GM23338 (cell line): ENCODE data around the gene CENPP. TPM values are rescaled to one million over a fixed set of nuclear protein-coding genes. Genes with fewer than 3 reads are reported as not detected.

ENCODE experiments used
- ATAC-seq: fragments of 200-7000 bp; cut with Tn5 transposase; 3 replicates; pipeline ENCODE4 v1.9.1; 2020
- DNase-seq: peaks from one replicate; pipeline ENCODE4 v3.0.0-alpha.2; 2015; ENCODE audit warnings: low spot score
- H2AFZ ChIP-seq: fragments of 200-600 bp; sonication (generic); 2 replicates; pipeline ENCODE4 v1.8.0; 2016; ENCODE audit warnings: antibody characterized with exemption, mild to moderate bottlenecking, moderate library complexity
- H3F3A ChIP-seq: fragments of 200-600 bp; sonication (generic); replicated peaks from 2 replicates; pipeline ENCODE4 v1.8.0; 2017; ENCODE audit warnings: antibody characterized with exemption, mixed run types, low read depth
- H3K27ac ChIP-seq: fragments of 200-600 bp; sonication (generic); 2 replicates; pipeline ENCODE4 v1.6.1; 2016; ENCODE audit warnings: low read depth
- H3K27me3 ChIP-seq: fragments of 200-600 bp; sonication (generic); 2 replicates; pipeline ENCODE4 v1.8.0; 2016; ENCODE audit warnings: mild to moderate bottlenecking, mixed run types, moderate library complexity; ENCODE audit not compliant: insufficient read depth
- H3K36me3 ChIP-seq: fragments of 200-600 bp; sonication (generic); 2 replicates; pipeline ENCODE4 v1.8.0; 2016; ENCODE audit warnings: mild to moderate bottlenecking; ENCODE audit not compliant: insufficient read depth
- H3K4me1 ChIP-seq: fragments of 200-600 bp; sonication (generic); 2 replicates; pipeline ENCODE4 v1.8.0; 2016; ENCODE audit warnings: mild to moderate bottlenecking, moderate library complexity; ENCODE audit not compliant: insufficient read depth
- H3K4me2 ChIP-seq: fragments of 200-600 bp; sonication (generic); 2 replicates; pipeline ENCODE4 v1.7.1; 2017; ENCODE audit warnings: mixed run types
- H3K4me3 ChIP-seq: fragments of 200-600 bp; sonication (generic); 2 replicates; pipeline ENCODE4 v1.6.1; 2016; ENCODE audit warnings: mixed run types
- H3K79me2 ChIP-seq: fragments of 200-600 bp; sonication (generic); replicated peaks from 2 replicates; pipeline ENCODE4 v1.8.0; 2017; ENCODE audit warnings: mild to moderate bottlenecking; ENCODE audit not compliant: insufficient read depth
- H3K9me2 ChIP-seq: fragments of 200-600 bp; sonication (generic); 2 replicates; pipeline ENCODE4 v1.8.0; 2017; ENCODE audit not compliant: insufficient read depth
- H4K20me1 ChIP-seq: fragments of 200-600 bp; sonication (generic); replicated peaks from 2 replicates; pipeline ENCODE4 v1.8.0; 2017; ENCODE audit warnings: mild to moderate bottlenecking; ENCODE audit not compliant: insufficient read depth
- H3K27ac Mint-ChIP-seq: 2 replicates; pipeline ENCODE4 v1.8.0; 2020; ENCODE audit warnings: inconsistent platforms, mild to moderate bottlenecking, moderate library complexity, mixed read lengths
- H3K27me3 Mint-ChIP-seq: 3 replicates; pipeline ENCODE4 v1.8.0; 2022; ENCODE audit warnings: low read depth, mild to moderate bottlenecking, moderate library complexity, mixed read lengths, inconsistent platforms; ENCODE audit not compliant: insufficient read depth, poor library complexity
- H3K36me3 Mint-ChIP-seq: 3 replicates; pipeline ENCODE4 v1.8.0; 2021; ENCODE audit warnings: low read depth, mild to moderate bottlenecking, inconsistent platforms, moderate library complexity, mixed read lengths
- H3K4me1 Mint-ChIP-seq: 3 replicates; pipeline ENCODE4 v1.8.0; 2020; ENCODE audit warnings: mild to moderate bottlenecking, inconsistent platforms, mixed read lengths
- H3K4me3 Mint-ChIP-seq: 3 replicates; pipeline ENCODE4 v1.8.0; 2021; ENCODE audit warnings: moderate library complexity, mild to moderate bottlenecking, inconsistent platforms, mixed read lengths
- H3K9me3 Mint-ChIP-seq: 3 replicates; pipeline ENCODE4 v1.8.0; 2020; ENCODE audit warnings: moderate library complexity, mild to moderate bottlenecking, inconsistent platforms, mixed read lengths
- CREB1 ChIP-seq: fragments of 250-450 bp; sonication (Bioruptor Pico); IDR thresholded peaks from 2 replicates; pipeline ENCODE4 v1.5.0; 2020; ENCODE audit warnings: low read depth, mild to moderate bottlenecking, moderate library complexity
- CTCF ChIP-seq, 2 experiments: fragments of 200-600 bp in 1 of 2; sonication (generic) in 1 of 2; conservative IDR thresholded peaks; 2 replicates each; pipeline versions ENCODE4 v1.5.1 to v1.6.1; 2016 to 2017; ENCODE audit warnings: antibody characterized with exemption in 2 of 2, low read depth in 2 of 2, mild to moderate bottlenecking in 2 of 2, moderate library complexity in 1 of 2
- ETS1 ChIP-seq: IDR thresholded peaks from 2 replicates; pipeline ENCODE4 v1.6.1; 2016; ENCODE audit warnings: antibody characterized with exemption
- EZH2 ChIP-seq: fragments of 200-600 bp; sonication (generic); IDR thresholded peaks from one replicate; pipeline ENCODE4 v1.8.0; 2017; ENCODE audit warnings: antibody characterized with exemption, mild to moderate bottlenecking, low read depth; ENCODE audit not compliant: unreplicated experiment
- EZH2phosphoT487 ChIP-seq: fragments of 200-600 bp; sonication (generic); IDR thresholded peaks from one replicate; pipeline ENCODE4 v1.8.1; 2018; ENCODE audit warnings: antibody characterized with exemption; ENCODE audit not compliant: unreplicated experiment
- JUNB ChIP-seq: IDR thresholded peaks from one replicate; pipeline ENCODE4 v1.6.1; 2016; ENCODE audit warnings: antibody characterized with exemption; ENCODE audit not compliant: unreplicated experiment
- POLR2AphosphoS5 ChIP-seq: IDR thresholded peaks from 2 replicates; pipeline ENCODE4 v1.6.1; 2016; ENCODE audit warnings: antibody characterized with exemption, low read depth
- STAT1 ChIP-seq: IDR thresholded peaks from one replicate; pipeline ENCODE4 v1.6.1; 2016; ENCODE audit warnings: antibody characterized with exemption; ENCODE audit not compliant: unreplicated experiment
- ZNF114 ChIP-seq: fragments of 250-450 bp; sonication (Bioruptor Pico); IDR thresholded peaks from 2 replicates; pipeline ENCODE4 v1.5.0; 2020; ENCODE audit warnings: mild to moderate bottlenecking, moderate library complexity
- ZNF331 ChIP-seq: fragments of 250-450 bp; sonication (Bioruptor Pico); IDR thresholded peaks from 2 replicates; pipeline ENCODE4 v1.5.0; 2020; ENCODE audit warnings: low read depth, mild to moderate bottlenecking, moderate library complexity
- ZNF462 ChIP-seq: fragments of 250-450 bp; sonication (Bioruptor Pico); IDR thresholded peaks from 2 replicates; pipeline ENCODE4 v1.5.0; 2020; ENCODE audit warnings: mild to moderate bottlenecking, moderate library complexity
- polyA plus RNA-seq: library from polyadenylated mRNA; unstranded; fragments of >200 nt; fragmentation: Nextera tagmentation; extraction: Ambion mirVana; gene quantifications from 2 replicates; pipeline ENCODE4 v1.2.1, GENCODE V29; 2016
- total RNA-seq: library from RNA; depleted of rRNA; stranded (reverse); fragments of >200 nt; shearing (Covaris generic); gene quantifications from 2 replicates; pipeline ENCODE4 v1.2.3, GENCODE V29; 2014

Gene CENPP
- total and polyA plus RNA-seq, 2 experiments from 2014 or later: 11.0 to 12.6 TPM

GRCh38 chr9:92360083-92360482 lies 34.3 kb downstream of the CENPP start:
- H3K9me3 Mint-ChIP-seq: peaks cover 15% of the 10 kb centered on the region
- H3K27ac ChIP-seq: no peak overlapping the region
- no peak overlapping the region for H3K4me3 ChIP-seq
- H3K4me1 Mint-ChIP-seq: no peaks in the 10 kb centered on the region
- H4K20me1 ChIP-seq: no peaks in the 10 kb centered on the region
- no peaks in the 10 kb centered on the region for H3F3A ChIP-seq
- H2AFZ ChIP-seq: no peak overlapping the region
- no peak for TF ChIP-seq EZH2
- no peak for TF ChIP-seq JUNB
- no peak for TF ChIP-seq ZNF114 (CRISPR knock-in tag)
- no peak for TF ChIP-seq EZH2phosphoT487
- no peak for TF ChIP-seq ETS1
- TF ChIP-seq ZNF331 (CRISPR knock-in tag): no peak
- no peak for TF ChIP-seq STAT1
- TF ChIP-seq ZNF462 (CRISPR knock-in tag): no peak
- TF ChIP-seq CTCF (conservative IDR thresholded peaks at IDR 0.05; ENCODE audit: low read depth in 2 of 2): no peak
- TF ChIP-seq CREB1: no peak
- no peak for TF ChIP-seq POLR2AphosphoS5
- H3K79me2 ChIP-seq: no peaks in the 10 kb centered on the region
- no peaks in the 10 kb centered on the region for H3K27me3 ChIP-seq
- ATAC-seq: no peak
- H3K9me2 ChIP-seq: no peaks in the 10 kb centered on the region; the same call in 1 of the 2 replicates
- no peaks in the 10 kb centered on the region for H3K4me1 ChIP-seq
- DNase-seq: no peak
- H3K4me2 ChIP-seq: no peak overlapping the region
- no peaks in the 10 kb centered on the region for H3K27me3 Mint-ChIP-seq
- no peaks in the 10 kb centered on the region; the same call in 1 of the 2 replicates for H3K36me3 ChIP-seq
- no peak overlapping the region for H3K27ac Mint-ChIP-seq
- no peak overlapping the region for H3K4me3 Mint-ChIP-seq
- peaks cover 26% of the 10 kb centered on the region for H3K36me3 Mint-ChIP-seq
